Ovary (tissue), 9 donors: Measurements from ENCODE around the gene SLC1A1. TPM values are rescaled to one million over a fixed set of nuclear protein-coding genes. Genes with fewer than 3 reads are reported as not detected.

Experiments used
- DNase-seq, 5 donors: peaks; one replicate each; pipeline ENCODE4 v3.0.0-alpha.2; 2019 to 2020
- H3K27ac ChIP-seq, 2 donors: fragments of 200-600 bp; one replicate each; pipeline versions ENCODE4 v1.5.1 to v1.8.0; 2019 to 2022
- H3K27me3 ChIP-seq: fragments of 200-600 bp; one replicate; pipeline ENCODE4 v1.8.0; 2022
- H3K36me3 ChIP-seq: fragments of 200-600 bp; sonication (generic); one replicate; pipeline ENCODE4 v1.5.1; 2019
- H3K4me1 ChIP-seq: one replicate; pipeline ENCODE4 v1.8.1; 2013; ENCODE audit warnings: mild to moderate bottlenecking, moderate library complexity; ENCODE audit not compliant: insufficient read depth
- H3K4me3 ChIP-seq: fragments of 200-600 bp; sonication (generic); one replicate; pipeline ENCODE4 v1.5.1; 2017
- H3K9me3 ChIP-seq, 2 donors: fragments of 200-600 bp in 1 of 2; sonication (generic) in 1 of 2; one replicate each; pipeline versions ENCODE4 v1.5.1 to v1.8.1; 2013 to 2019; ENCODE audit warnings: mild to moderate bottlenecking in 1 of 2, moderate library complexity in 1 of 2
- EP300 ChIP-seq: sonication (generic); formaldehyde crosslinking; IDR thresholded peaks from one replicate; pipeline ENCODE4 v1.6.1; 2017; ENCODE audit warnings: antibody characterized with exemption
- POLR2A ChIP-seq: fragments of 450-650 bp; IDR thresholded peaks from one replicate; pipeline ENCODE4 v1.6.1; 2017; ENCODE audit warnings: antibody characterized with exemption, mild to moderate bottlenecking, moderate library complexity
- WGBS, 3 donors: extraction: QIAGEN DNeasy Blood & Tissue Kit in 1 of 3; methylation state at CpG; one replicate each; pipeline versions ENCODE4 v1.1.5 to v1.1.7; 2013 to 2017; 5-methylcytosine and 5-hydroxymethylcytosine counted together
- intact Hi-C, 4 donors: fragments of 100-400 bp; cut with DNase I; formaldehyde crosslinking; loops; one replicate each; pipeline versions ENCODE4 v1.11.0 to v1.15.1; 2022 to 2023
- polyA plus RNA-seq, 2 donors: library from polyadenylated mRNA; stranded (reverse); fragments of 200-250 nt in 1 of 2; fragments of 350-450 nt in 1 of 2; fragmentation: Illumina TruSeq in 1 of 2; extraction: RNeasy Lipid Tissue Mini Kit (QIAGEN cat#74804) in 1 of 2; gene quantifications; one replicate each; pipeline ENCODE4 v1.2.3, GENCODE V29; 2013 to 2014
- total RNA-seq, 7 donors: library from RNA; depleted of rRNA in 2 of 7; stranded (reverse); fragments of >200 nt in 2 of 7; fragmentation: NEBNext Ultra II Directional in 3 of 7; extraction: Animal tissue kit (Norgen Biotek cat#: 25700) in 3 of 7; gene quantifications; one replicate each; pipeline versions ENCODE4 v1.1.0 to v1.2.4, GENCODE V29; 2016 to 2023
- TF ChIP-seq, protein P1 (sequence below), 3 donors: fragments of 450-650 bp in 2 of 3; fragments of 200-600 bp in 1 of 3; IDR thresholded peaks; one replicate each; pipeline versions ENCODE4 v1.5.1 to v1.8.0; 2016 to 2022; ENCODE audit warnings: antibody characterized with exemption in 3 of 3, mild to moderate bottlenecking in 1 of 3
- donor health status: DM: no; HTN: no; CAD: no; lungs with moderate emphysema.
- donor health status: DM: no; HTN: no; CAD: no.
- donor health status: Bipolar disorder and iron deficiency.
- donor health status: DM: yes; HTN: yes; CAD: no.
- donor health status: DM: no; HTN: no; CAD: no.
- donor health status: DM: yes; HTN: yes; CAD: no.

SLC1A1 gene
- total and polyA plus RNA-seq, 9 donors: 0.76 to 3.1 (median 1.6) TPM

DNA sequence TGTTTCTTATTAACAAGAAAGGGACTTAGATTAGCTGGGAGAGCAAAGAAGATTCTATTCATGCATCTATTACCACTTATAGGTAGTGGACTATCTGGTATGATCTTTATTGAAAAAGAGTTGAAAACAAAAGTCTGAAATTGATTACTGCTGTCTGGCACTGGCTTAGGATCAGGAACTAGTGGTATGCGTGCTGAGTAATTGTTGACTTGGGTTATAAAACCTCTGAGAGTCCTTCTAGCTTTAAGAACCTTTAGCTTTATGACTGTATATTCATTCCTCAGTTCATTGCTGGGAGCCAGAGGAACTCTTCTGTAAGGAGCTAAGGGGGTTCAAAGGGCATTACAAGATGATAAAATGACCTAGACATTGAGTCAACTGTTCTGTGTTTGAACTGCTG is 7.6 kb downstream of the SLC1A1 start:
- DNase-seq: no peak
- Histone ChIP-seq H3K9me3 (no peaks in the 10 kb centered on the region), H3K36me3 (no peaks in the 10 kb centered on the region), H3K4me1 (no peaks in the 10 kb centered on the region), H3K27ac (no peak overlapping the region), H3K4me3 (no peak overlapping the region), H3K27me3 (no peaks in the 10 kb centered on the region)
- whole genome bisulfite sequencing, 3 donors: 42 to 52% (median 51%) methylated on average over 1 of the region's 1 CpG
- intact Hi-C loops: no loop called here
- TF ChIP-seq POLR2A (no peak), EP300 (no peak)
- TF ChIP-seq, protein P1, sequence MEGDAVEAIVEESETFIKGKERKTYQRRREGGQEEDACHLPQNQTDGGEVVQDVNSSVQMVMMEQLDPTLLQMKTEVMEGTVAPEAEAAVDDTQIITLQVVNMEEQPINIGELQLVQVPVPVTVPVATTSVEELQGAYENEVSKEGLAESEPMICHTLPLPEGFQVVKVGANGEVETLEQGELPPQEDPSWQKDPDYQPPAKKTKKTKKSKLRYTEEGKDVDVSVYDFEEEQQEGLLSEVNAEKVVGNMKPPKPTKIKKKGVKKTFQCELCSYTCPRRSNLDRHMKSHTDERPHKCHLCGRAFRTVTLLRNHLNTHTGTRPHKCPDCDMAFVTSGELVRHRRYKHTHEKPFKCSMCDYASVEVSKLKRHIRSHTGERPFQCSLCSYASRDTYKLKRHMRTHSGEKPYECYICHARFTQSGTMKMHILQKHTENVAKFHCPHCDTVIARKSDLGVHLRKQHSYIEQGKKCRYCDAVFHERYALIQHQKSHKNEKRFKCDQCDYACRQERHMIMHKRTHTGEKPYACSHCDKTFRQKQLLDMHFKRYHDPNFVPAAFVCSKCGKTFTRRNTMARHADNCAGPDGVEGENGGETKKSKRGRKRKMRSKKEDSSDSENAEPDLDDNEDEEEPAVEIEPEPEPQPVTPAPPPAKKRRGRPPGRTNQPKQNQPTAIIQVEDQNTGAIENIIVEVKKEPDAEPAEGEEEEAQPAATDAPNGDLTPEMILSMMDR (IDR thresholded peaks at IDR 0.05): no peak

DNA sequence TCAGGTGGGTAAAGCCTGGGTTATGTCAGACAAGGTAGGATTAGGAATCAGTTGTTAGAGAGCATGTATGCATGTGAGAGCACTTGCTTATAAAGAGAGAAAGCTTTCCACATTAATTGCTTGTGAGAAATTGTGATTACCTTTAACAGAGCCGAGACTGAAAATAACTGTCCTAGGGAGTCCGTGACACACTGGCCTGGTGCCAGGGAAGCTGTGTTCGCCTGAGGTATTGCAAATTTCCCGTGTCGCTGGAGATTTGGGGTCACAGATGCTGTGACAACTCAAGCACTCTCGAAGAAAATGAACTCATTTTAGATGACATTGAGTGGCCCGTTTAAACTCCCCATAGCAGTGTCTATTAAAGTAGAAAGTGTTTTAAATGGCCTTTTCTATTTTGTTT is 9.6 kb downstream of the SLC1A1 start:
- TF ChIP-seq EP300 (no peak), POLR2A (no peak)
- TF ChIP-seq, protein P1 (IDR thresholded peaks at IDR 0.05): no peak
- Histone ChIP-seq H3K36me3 (no peaks in the 10 kb centered on the region), H3K4me3 (no peak overlapping the region), H3K9me3 (no peaks in the 10 kb centered on the region), H3K27ac (no peak overlapping the region), H3K27me3 (no peaks in the 10 kb centered on the region), H3K4me1 (no peaks in the 10 kb centered on the region)
- no peak for DNase-seq
- intact Hi-C loops: no loop called here
- 50 to 60% (median 59%) methylated on average over 7 of the region's 7 CpGs for WGBS, 3 donors

DNA sequence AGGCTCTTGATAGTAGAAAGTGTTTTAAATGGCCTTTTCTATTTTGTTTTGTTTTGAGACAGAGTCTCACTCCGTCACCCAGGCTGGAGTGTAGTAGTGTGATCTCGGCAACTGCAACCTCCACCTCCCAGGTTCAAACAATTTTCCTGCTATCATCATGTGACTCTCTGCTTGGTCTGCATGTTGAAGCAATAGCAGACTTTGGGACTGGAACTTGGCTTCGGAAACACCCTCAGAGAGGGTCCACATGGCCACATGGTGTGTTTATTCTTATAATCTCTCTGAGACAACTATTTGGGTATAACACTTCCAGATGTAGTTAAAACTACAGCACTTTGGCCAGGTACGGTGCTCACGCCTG is 10.9 kb downstream of the SLC1A1 start:
- no peak for TF ChIP-seq POLR2A
- Histone ChIP-seq H3K4me3 (no peak overlapping the region), H3K9me3 (no peaks in the 10 kb centered on the region), H3K27ac (no peak overlapping the region), H3K4me1 (no peaks in the 10 kb centered on the region), H3K27me3 (no peaks in the 10 kb centered on the region), H3K36me3 (no peaks in the 10 kb centered on the region)
- intact Hi-C loops: no loop called here
- 94 to 96% (median 95%) methylated on average over 5 of the region's 5 CpGs for WGBS, 3 donors
- DNase-seq: no peak

DNA sequence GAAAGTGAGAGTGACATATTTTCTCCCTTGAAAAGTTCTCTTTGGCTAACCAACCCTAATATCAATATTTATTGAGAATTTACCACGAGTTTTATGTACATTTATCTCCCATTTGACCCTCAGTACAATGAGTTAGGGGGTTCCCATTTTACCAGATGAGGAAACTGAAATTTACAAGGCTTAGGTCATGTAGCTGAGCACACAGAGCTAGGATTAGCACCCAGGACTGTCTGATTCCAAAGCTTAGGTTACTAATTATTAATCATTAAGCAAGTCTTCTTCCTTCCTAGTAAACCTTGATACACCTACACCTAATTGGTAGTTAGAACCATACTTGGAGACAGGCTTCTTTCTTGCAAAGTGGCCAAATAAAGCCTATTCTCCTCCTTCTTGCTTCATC is 12.2 kb downstream of the SLC1A1 start:
- H3K9me3 ChIP-seq: no peaks in the 10 kb centered on the region
- no peak overlapping the region for H3K27ac ChIP-seq
- TF ChIP-seq, protein P1 (IDR thresholded peaks at IDR 0.05): no peak
- TF ChIP-seq EP300 (no peak), POLR2A (no peak)
- no peaks in the 10 kb centered on the region for H3K27me3 ChIP-seq
- intact Hi-C loops: no loop called here
- 67 to 80% (median 74%) methylated on average over 1 of the region's 1 CpG for WGBS, 3 donors
- no peak for DNase-seq
- no peaks in the 10 kb centered on the region for H3K36me3 ChIP-seq
- no peaks in the 10 kb centered on the region for H3K4me1 ChIP-seq
- H3K4me3 ChIP-seq: no peak overlapping the region

DNA sequence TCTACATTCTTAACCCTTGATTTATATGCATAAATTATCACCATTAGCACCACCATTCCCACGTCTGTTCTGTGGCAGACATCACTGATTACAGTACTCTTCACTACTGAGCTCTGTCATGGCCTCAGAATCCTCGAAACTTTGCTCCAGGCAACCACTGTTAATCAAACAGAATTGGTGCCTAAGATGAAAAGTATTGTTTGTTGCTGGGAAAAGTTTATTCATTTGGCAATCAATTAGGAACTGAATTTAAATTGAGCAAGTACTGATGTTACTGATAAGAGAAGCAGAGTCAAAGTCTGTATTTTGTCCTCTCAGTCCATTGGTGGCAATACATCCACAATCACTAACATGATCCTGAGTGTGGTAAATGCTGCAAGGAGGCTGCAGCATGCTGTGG is 12.8 kb downstream of the SLC1A1 start:
- Histone ChIP-seq H3K4me3 (no peak overlapping the region), H3K27ac (no peak overlapping the region), H3K27me3 (no peaks in the 10 kb centered on the region), H3K4me1 (no peaks in the 10 kb centered on the region), H3K36me3 (no peaks in the 10 kb centered on the region), H3K9me3 (no peaks in the 10 kb centered on the region)
- DNase-seq: no peak
- 58 to 73% (median 66%) methylated on average over 2 of the region's 2 CpGs for WGBS, 3 donors
- intact Hi-C loops: no loop called here
- no peak for TF ChIP-seq POLR2A
- TF ChIP-seq EP300: no peak
- TF ChIP-seq, protein P1 (IDR thresholded peaks at IDR 0.05): no peak
